Stimulated activated CD4-positive, alpha-beta T cell treated with anti-CD3 and anti-CD28 coated beads, Interleukin-1b, Interleukin-23, amount 100 ng/mL, for 4 hours (primary cell): ENCODE measurements around the gene GHRH.

Experiments used
- DNase-seq, 2 donors: peaks; one replicate each; pipeline ENCODE4 v3.0.0-alpha.2; 2020; ENCODE audit warnings: low read depth in 2 of 2

The GHRH gene

DNA sequence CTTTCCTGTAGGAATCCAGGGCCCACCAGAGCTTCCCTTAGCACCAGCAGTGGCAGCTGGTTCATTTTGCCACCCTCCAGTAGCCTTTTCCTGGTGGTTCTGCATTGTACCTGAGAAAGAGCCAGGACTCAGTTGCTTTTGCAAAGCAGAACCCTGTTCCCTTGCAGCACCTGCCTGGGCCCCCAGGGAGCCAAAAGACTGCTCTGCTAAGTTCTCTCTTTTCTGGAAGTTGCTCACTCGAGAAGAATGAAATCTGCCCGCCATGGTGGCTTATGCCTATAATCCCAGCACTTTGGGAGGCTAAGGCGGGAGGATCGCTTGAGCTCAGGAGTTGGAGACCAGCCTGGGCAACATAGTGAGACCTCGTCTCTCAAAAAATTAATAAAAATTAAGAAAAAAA is 24.0 kb downstream of the GHRH start:
- DNase-seq: no peak

DNA sequence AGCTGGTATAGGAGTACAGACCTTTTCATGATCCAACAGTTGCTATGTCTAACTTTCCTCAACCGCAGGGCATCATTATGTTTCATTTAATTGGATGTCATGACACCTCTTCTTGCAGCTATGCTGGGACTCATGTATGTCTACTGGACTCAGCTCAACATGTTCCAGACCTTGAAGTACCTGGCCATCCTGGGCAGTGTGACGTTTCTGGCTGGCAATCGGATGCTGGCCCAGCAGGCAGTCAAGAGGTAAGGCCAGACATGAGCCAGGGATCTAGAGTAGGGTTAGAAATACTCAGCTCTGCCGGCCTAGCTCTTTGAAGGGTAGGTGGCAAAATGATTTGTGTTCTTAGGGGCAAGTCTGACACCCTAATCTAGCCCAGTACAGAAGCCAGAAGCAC is 25.2 kb downstream of the GHRH start:
- DNase-seq: no peak

GRCh38 chr20:37235065-37235464 is 26.5 kb downstream of the GHRH start:
- no peak for DNase-seq

- no peak for DNase-seq
Observed at GRCh38 chr20:37234254-37234581, 27.4 kb downstream of the GHRH start.

DNA sequence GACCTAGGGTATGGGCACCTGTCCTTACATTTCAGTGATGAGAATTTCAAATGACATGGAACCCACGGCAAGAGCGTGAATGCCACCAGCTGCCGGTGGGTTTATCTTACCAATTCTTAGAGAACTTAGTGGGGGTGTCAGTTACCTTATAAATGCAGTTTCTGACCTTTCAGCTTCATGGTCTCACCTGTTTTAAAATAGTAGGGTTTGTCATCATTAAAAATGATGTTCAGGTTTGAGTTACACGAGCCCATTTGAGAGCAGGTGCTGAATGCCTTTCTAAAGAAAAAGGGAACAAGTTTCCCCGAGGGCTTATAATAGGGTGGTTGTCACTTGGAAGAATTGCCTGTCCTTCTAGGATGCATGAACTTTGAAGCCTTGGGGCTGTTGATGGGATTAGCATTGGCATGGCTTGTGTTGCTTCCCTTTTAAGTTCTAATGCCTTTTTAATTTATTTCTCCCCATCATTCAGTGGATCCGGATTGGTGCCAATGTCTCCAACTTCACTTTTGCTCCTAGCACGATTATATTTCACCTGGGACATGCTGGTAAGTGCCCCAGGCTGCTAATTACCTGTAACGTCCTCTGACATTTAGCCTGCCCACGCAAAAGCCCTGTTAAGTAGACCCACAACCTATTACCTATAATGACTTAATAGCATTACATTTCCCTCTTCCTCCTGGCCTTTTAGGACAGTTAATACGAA is 27.9 kb downstream of the GHRH start:
- DNase-seq: no peak

DNA sequence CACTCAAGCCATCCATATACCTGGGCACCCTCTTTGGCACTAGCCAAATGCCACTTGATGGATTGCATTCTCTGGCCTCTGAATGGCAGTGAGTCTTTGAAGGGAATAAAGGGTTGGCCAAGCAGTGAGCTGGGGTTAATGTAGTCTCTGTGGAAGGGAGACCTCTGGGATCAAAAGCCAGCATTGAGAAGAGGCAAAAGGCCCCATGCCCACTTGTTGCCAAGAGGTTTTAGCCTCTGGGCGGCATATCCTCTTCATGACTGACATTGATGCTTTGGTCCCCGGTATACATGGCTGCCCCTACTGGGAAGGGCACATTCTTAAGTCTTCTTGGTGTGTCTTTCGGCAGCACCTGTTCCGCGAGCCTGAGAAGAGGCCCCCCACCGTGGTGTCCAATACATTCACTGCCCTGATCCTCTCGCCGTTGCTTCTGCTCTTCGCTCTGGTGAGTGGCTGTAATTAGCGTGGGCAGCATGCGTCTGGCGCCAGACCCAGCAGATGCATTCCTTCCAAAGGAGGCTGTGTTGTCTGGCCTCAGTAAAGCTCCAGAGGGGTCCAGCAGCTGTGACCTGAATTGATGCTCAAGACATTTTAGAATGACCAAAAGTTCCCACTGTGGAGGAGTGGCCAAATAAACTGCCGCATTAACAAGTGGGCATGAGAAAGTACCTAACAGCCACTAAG is 29.5 kb downstream of the GHRH start:
- no peak for DNase-seq

DNA sequence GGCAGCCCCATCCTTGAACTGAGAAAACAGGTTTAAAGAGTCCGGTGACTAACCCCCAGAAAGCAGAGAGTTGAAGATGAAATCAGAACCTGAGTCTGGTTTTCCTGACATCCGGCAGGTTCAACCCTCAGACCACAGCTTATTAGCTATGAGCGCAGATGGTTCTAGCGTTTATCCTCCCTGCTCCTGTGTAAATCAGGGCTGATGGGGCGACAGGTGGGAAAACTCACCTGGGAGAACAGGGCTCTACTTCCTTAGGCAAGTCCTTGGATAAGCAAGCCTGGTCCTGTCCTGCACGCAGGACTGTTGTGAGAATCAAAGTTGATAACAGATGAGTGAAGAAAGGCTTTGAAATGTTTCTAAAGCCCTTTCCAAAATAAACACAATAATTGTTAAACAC is 31.4 kb downstream of the GHRH start:
- DNase-seq: no peak

GRCh38 chr20:37229357-37229756 is 32.3 kb downstream of the GHRH start:
- DNase-seq: no peak

GRCh38 chr20:37228656-37229055 is 33.0 kb downstream of the GHRH start:
- no peak for DNase-seq

DNA sequence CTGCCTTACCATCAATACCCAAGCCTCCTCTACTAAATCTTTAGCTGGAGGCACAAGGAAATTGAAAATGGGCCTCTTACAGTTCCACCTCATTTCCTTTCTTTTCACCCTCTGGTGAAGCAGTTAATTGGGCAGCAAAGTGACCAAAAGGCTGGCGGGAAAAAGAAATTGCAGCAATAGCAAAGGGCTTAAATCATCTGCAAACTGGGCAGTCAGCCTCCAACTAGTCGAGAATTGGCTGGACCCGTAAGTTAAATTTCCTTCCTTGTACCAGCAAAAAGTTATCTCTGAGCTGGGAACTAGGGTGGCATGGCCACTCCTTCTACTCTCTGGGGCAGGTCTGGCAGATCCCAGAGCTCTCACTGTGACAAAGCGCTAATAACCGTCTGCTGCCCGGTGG is 33.5 kb downstream of the GHRH start:
- DNase-seq: no peak

DNA sequence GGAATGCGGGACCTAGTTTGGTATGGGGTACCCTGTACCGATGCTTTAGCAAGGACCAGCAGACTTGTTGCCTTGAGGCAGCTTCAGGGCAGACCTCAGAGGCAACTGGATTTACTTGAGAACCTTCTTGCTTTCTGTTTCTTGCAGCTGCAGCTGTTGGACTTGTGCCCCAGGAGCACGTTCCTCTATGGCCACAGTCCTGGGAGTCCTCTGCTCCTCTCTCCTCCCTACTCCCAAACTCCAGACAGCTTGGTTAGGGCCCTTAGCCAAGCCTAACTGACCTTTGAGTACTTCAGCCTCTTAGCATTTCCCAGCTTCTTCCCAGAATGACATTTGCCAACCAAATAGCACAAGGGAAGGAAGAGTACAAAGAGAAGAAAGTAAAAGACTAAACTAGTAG is 34.7 kb downstream of the GHRH start:
- DNase-seq: no peak

DNA sequence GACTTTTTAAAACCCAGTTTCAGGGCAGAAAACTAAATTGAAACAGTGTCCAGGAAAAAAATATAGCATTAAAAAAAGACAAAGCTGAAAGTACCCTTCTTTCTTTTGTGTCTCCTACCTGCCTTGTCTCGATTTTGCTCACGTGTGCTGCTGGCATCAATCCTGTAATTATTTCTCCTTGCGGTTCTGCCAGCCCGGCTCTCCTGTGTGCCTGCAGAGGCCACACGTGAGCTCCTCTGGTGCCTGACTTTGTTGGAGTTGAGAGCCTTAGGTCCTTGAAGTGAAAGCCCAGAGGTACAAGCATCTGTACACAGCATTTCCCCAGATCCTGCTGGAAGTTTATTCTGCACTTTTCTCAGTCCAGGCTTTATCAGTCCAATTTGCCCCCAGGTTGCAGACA is 36.5 kb downstream of the GHRH start:
- DNase-seq: no peak

DNA sequence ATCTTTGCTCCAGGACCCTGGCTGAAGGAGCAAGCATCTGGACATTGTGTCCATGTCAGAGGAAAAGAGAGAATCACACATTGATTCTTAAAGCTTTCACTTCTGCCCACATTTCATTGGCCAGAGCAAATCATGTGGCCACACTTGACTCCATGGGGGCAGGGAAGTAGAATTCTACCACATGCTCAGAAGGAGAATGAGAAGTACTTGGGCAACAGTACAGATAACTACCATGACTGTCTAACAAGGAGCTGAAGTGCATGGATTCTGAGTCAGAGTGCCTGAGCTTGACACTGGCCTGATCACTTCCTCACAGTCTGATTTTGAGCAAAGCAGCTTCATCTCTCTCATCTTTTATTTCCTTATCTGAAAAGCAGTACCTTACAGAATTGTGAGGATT is 38.6 kb downstream of the GHRH start:
- DNase-seq: no peak

GRCh38 chr20:37222086-37222485 is 39.5 kb downstream of the GHRH start:
- DNase-seq: no peak

GRCh38 chr20:37220731-37221130 is 40.9 kb downstream of the GHRH start:
- no peak for DNase-seq

- DNase-seq: no peak
Observed at GRCh38 chr20:37219751-37220668, 41.6 kb downstream of the GHRH start.

DNA sequence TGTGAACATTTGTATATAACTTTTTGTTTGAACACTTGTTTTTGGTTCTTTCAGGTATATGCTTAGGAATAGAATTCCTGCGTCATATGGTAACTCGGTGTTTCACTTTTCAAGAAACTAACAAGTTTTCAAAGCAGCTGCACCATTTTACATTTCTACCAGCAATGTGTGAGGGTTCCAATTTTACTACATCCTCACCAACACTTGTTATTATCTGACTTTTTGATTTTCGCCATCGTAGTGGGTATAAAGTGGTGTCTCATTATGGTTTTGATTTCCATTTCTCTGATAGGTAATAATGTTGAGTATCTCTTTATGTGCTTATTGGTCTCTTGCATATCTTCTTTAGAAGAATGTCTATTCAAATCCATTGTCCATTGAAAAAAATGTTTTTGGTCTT is 42.6 kb downstream of the GHRH start:
- DNase-seq: no peak

DNA sequence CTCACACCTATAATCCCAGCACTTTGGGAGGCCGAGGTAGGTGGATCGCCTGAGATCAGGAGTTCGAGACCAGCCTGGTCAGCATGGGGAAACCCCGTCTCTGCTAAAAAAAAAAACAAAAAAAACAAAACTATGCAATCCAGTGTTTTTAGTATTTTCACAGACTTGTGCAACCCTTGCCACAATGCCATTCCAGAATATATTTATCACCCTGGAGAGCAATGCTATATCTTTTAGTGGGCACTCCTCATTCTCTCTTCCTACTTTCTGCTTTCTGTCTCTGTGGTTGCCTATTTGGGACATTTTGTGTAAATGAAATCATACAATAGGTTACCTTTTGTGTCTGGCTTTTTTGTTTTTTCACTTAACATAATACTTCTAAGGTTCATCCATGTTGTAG is 43.2 kb downstream of the GHRH start:
- no peak for DNase-seq

GRCh38 chr20:37209661-37210314 is 51.8 kb downstream of the GHRH start:
- DNase-seq: no peak

- no peak for DNase-seq
Observed at GRCh38 chr20:37209193-37209592, 52.4 kb downstream of the GHRH start.

DNA sequence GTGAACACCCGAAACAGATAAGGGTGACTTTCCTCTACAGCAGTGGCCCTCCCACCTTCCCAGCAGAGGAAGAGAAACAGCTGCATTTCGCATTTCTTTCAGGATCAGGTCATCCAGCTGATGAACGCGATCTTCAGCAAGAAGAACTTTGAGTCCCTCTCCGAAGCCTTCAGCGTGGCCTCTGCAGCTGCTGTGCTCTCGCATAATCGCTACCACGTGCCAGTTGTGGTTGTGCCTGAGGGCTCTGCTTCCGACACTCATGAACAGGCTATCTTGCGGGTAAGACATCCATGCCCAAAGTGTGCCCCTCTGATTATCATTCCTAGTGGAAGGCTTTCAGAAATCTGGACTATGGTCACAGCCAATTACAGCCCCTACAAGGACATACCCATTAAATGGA is 54.4 kb downstream of the GHRH start:
- no peak for DNase-seq

DNA sequence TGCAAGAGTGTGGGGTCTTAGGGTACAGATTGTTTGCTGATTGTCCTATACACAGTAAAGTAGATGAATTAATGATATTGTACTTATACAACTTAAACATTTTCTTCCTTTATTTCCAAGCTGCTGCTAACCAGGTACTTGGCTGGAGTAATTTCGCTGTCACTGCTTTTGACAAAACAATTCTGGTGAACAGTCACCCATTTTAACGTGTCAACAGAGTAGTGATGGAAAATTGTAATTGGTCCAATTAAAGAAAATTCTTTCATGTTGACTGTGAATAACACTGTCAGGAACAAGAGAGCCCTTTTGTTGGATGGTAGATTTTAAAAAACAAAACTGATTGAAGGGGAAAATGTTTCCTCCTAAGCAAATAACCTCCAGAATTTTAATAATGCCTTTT is 55.8 kb downstream of the GHRH start:
- DNase-seq: no peak
